ENCODE data around the gene ST6GAL1. TPM values are rescaled to one million over a fixed set of nuclear protein-coding genes. Genes with fewer than 3 reads are reported as not detected.

Gene ST6GAL1
- total RNA-seq, 1 donor from 2014 or later, result 15.8 TPM

GRCh38 chr3:187027531-187028278, 97.4 kb downstream of the ST6GAL1 start:
- Mint-ChIP-seq H3K36me3 (ENCODE audit: low read depth, unreplicated experiment) (peaks cover 6% of the 10 kb centered on the region), H3K27ac (ENCODE audit: unreplicated experiment) (no peak overlapping the region), H3K4me1 (ENCODE audit: low read depth, unreplicated experiment) (no peaks in the 10 kb centered on the region), H3K27me3 (ENCODE audit: low read depth, unreplicated experiment) (no peaks in the 10 kb centered on the region), H3K4me3 (ENCODE audit: unreplicated experiment) (no peak overlapping the region), H3K9me3 (ENCODE audit: unreplicated experiment) (no peaks in the 10 kb centered on the region)
- Histone ChIP-seq H3K79me2 (ENCODE audit: insufficient read depth, low read length) (no peaks in the 10 kb centered on the region), H3K9me3 (ENCODE audit: insufficient read depth, low read depth, low read length) (no peaks in the 10 kb centered on the region), H3K9ac (ENCODE audit: low read length) (no peak overlapping the region), H3K4me3 (ENCODE audit: insufficient read depth, low read depth, low read length) (no peak overlapping the region), H3K27ac (ENCODE audit: low read depth, low read length) (no peak overlapping the region), H4K20me1 (ENCODE audit: insufficient read depth, low read length) (no peaks in the 10 kb centered on the region), H3K4me1 (ENCODE audit: insufficient read depth, low read length) (no peaks in the 10 kb centered on the region), H2AFZ (ENCODE audit: low read depth, low read length) (no peak overlapping the region), H3K27me3 (ENCODE audit: insufficient read depth, low read length) (no peaks in the 10 kb centered on the region), H3K36me3 (ENCODE audit: insufficient read depth, low read length) (no peaks in the 10 kb centered on the region), H3K4me2 (ENCODE audit: low read length) (no peak overlapping the region)
- FAIRE-seq (no peak), DNase-seq (ENCODE audit: low read depth) (no peak)
- TF ChIP-seq CTCF (IDR thresholded peaks at IDR 0.05; ENCODE audit: insufficient read depth, low read depth, low read length) (no peak), EZH2 (IDR thresholded peaks at IDR 0.05; ENCODE audit: insufficient read depth, low read length) (no peak)

GRCh38 chr3:187031934-187032333, 101.6 kb downstream of the ST6GAL1 start:
- peaks cover 12% of the 10 kb centered on the region for H3K36me3 Mint-ChIP-seq (ENCODE audit: low read depth, unreplicated experiment)
- Histone ChIP-seq H3K27ac (ENCODE audit: low read depth, low read length) (no peak overlapping the region), H3K79me2 (ENCODE audit: insufficient read depth, low read length) (no peaks in the 10 kb centered on the region), H3K27me3 (ENCODE audit: insufficient read depth, low read length) (no peaks in the 10 kb centered on the region), H3K9me3 (ENCODE audit: insufficient read depth, low read depth, low read length) (no peaks in the 10 kb centered on the region), H2AFZ (ENCODE audit: low read depth, low read length) (no peak overlapping the region), H3K9ac (ENCODE audit: low read length) (no peak overlapping the region), H3K4me1 (ENCODE audit: insufficient read depth, low read length) (no peaks in the 10 kb centered on the region), H3K4me3 (ENCODE audit: insufficient read depth, low read depth, low read length) (no peak overlapping the region), H3K4me2 (ENCODE audit: low read length) (no peak overlapping the region), H4K20me1 (ENCODE audit: insufficient read depth, low read length) (no peaks in the 10 kb centered on the region), H3K36me3 (ENCODE audit: insufficient read depth, low read length) (no peaks in the 10 kb centered on the region)
- no peak for FAIRE-seq
- H3K27me3 Mint-ChIP-seq (ENCODE audit: low read depth, unreplicated experiment), result no peaks in the 10 kb centered on the region
- no peak for DNase-seq (ENCODE audit: low read depth)
- no peak for TF ChIP-seq EZH2 (IDR thresholded peaks at IDR 0.05; ENCODE audit: insufficient read depth, low read length)
- no peak for TF ChIP-seq CTCF (IDR thresholded peaks at IDR 0.05; ENCODE audit: insufficient read depth, low read depth, low read length)
- H3K4me3 Mint-ChIP-seq (ENCODE audit: unreplicated experiment), result no peak overlapping the region
- H3K9me3 Mint-ChIP-seq (ENCODE audit: unreplicated experiment), result peaks cover 7% of the 10 kb centered on the region
- no peaks in the 10 kb centered on the region for H3K4me1 Mint-ChIP-seq (ENCODE audit: low read depth, unreplicated experiment)
- H3K27ac Mint-ChIP-seq (ENCODE audit: unreplicated experiment), result no peak overlapping the region

- Mint-ChIP-seq H3K4me1 (ENCODE audit: low read depth, unreplicated experiment) (peaks cover 9% of the 10 kb centered on the region), H3K9me3 (ENCODE audit: unreplicated experiment) (peaks cover 7% of the 10 kb centered on the region), H3K27me3 (ENCODE audit: low read depth, unreplicated experiment) (no peaks in the 10 kb centered on the region), H3K36me3 (ENCODE audit: low read depth, unreplicated experiment) (peaks cover 11% of the 10 kb centered on the region), H3K27ac (ENCODE audit: unreplicated experiment) (no peak overlapping the region), H3K4me3 (ENCODE audit: unreplicated experiment) (no peak overlapping the region)
- no peaks in the 10 kb centered on the region for H3K27me3 ChIP-seq (ENCODE audit: insufficient read depth, low read length)
- peaks cover under 1% of the 10 kb centered on the region for H3K4me1 ChIP-seq (ENCODE audit: insufficient read depth, low read length)
- no peak overlapping the region for H3K27ac ChIP-seq (ENCODE audit: low read depth, low read length)
- no peaks in the 10 kb centered on the region for H3K36me3 ChIP-seq (ENCODE audit: insufficient read depth, low read length)
- no peak for TF ChIP-seq EZH2 (IDR thresholded peaks at IDR 0.05; ENCODE audit: insufficient read depth, low read length)
- no peak for TF ChIP-seq CTCF (IDR thresholded peaks at IDR 0.05; ENCODE audit: insufficient read depth, low read depth, low read length)
- no peak overlapping the region for H3K4me2 ChIP-seq (ENCODE audit: low read length)
- no peak overlapping the region for H3K4me3 ChIP-seq (ENCODE audit: insufficient read depth, low read depth, low read length)
- no peaks in the 10 kb centered on the region for H4K20me1 ChIP-seq (ENCODE audit: insufficient read depth, low read length)
- no peak for DNase-seq (ENCODE audit: low read depth)
- H3K9ac ChIP-seq (ENCODE audit: low read length), result no peak overlapping the region
- no peaks in the 10 kb centered on the region for H3K79me2 ChIP-seq (ENCODE audit: insufficient read depth, low read length)
- no peaks in the 10 kb centered on the region for H3K9me3 ChIP-seq (ENCODE audit: insufficient read depth, low read depth, low read length)
- no peak overlapping the region for H2AFZ ChIP-seq (ENCODE audit: low read depth, low read length)
- FAIRE-seq, result no peak
These were observed 106.1 kb downstream of the ST6GAL1 start for GRCh38 chr3:187036394-187036793.

Data from astrocyte (in vitro differentiated cells and primary cell).